Left lung (tissue), 10 donors: ENCODE data around the gene RAB20. TPM values are rescaled to one million over a fixed set of nuclear protein-coding genes. Genes with fewer than 3 reads are reported as not detected.

Experiments
- ATAC-seq: fragments of 200-7000 bp; cut with Tn5 transposase; one replicate; pipeline ENCODE4 v1.9.1; 2020; ENCODE audit warnings: moderate library complexity
- DNase-seq, 4 donors: peaks; one replicate each; pipeline ENCODE4 v3.0.0-alpha.2; 2013 to 2020
- H3K27ac ChIP-seq, 2 donors: fragments of 200-600 bp; sonication (generic) in 1 of 2; one replicate each; pipeline versions ENCODE4 v1.5.0 to v1.8.0; 2020 to 2021
- H3K27me3 ChIP-seq, 2 donors: fragments of 200-600 bp; sonication (generic) in 1 of 2; one replicate each; pipeline versions ENCODE4 v1.5.0 to v1.8.0; 2020 to 2021
- H3K36me3 ChIP-seq, 2 donors: fragments of 200-600 bp; sonication (generic) in 1 of 2; one replicate each; pipeline versions ENCODE4 v1.5.0 to v1.8.0; 2020 to 2021
- H3K4me1 ChIP-seq, 2 donors: fragments of 200-600 bp; one replicate each; pipeline ENCODE4 v1.8.0; 2021
- H3K4me3 ChIP-seq, 2 donors: fragments of 200-600 bp; sonication (generic) in 1 of 2; one replicate each; pipeline versions ENCODE4 v1.5.0 to v1.8.0; 2020 to 2021; ENCODE audit warnings: mild to moderate bottlenecking in 1 of 2
- H3K9me3 ChIP-seq, 2 donors: fragments of 200-600 bp; sonication (generic) in 1 of 2; one replicate each; pipeline versions ENCODE4 v1.5.0 to v1.8.0; 2020 to 2021
- intact Hi-C, 2 donors: fragments of 100-400 bp; cut with DNase I; formaldehyde crosslinking; loops; one replicate each; pipeline versions ENCODE4 v1.11.2 to v1.14.2; 2022
- polyA plus RNA-seq, 6 donors: library from polyadenylated mRNA; unstranded; fragments of 120-200 nt; gene quantifications; one replicate each; pipeline ENCODE4 v1.2.1, GENCODE V29; 2013; ENCODE audit not compliant: insufficient read length in 6 of 6
- total RNA-seq, 2 donors: library from RNA; stranded (reverse); fragmentation: NEBNext Ultra II Directional; extraction: Animal tissue kit (Norgen Biotek cat#: 25700); gene quantifications; one replicate each; pipeline ENCODE4 v1.2.1, GENCODE V29; 2021
- TF ChIP-seq, protein P1 (sequence below), 2 donors: fragments of 200-600 bp; sonication (generic) in 1 of 2; IDR thresholded peaks; one replicate each; pipeline versions ENCODE4 v1.5.0 to v1.8.0; 2021; ENCODE audit warnings: antibody characterized with exemption in 2 of 2
- donor health status: DM: no; HTN: yes; CAD: no.
- donor health status: DM: no; HTN: no; CAD: no.

RAB20 gene
- total and polyA plus RNA-seq, 8 donors, result 20.1 to 42.4 (median 21.3) TPM

DNA sequence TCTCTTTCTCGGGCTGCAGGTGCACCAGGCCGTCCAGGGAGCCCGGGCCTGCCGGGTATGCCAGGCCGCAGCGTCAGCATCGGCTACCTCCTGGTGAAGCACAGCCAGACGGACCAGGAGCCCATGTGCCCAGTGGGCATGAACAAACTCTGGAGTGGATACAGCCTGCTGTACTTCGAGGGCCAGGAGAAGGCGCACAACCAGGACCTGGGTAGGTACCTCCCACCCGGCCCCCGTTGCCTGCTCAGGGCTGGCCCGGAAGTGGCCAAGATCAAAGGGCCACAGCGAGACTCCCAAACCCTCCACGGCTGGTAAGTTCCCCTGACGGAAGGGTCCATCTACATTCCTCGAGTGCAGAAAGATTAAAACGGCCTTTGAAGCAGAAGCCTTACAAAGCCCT, 55.1 kb downstream of the RAB20 start:
- Histone ChIP-seq H3K27me3 (no peaks in the 10 kb centered on the region), H3K9me3 (no peaks in the 10 kb centered on the region), H3K4me3 (no peak overlapping the region), H3K4me1 (peaks cover 10 to 31% of the 10 kb centered on the region in 2 donors), H3K36me3 (peaks cover 5 to 90% of the 10 kb centered on the region in 2 donors), H3K27ac (no peak overlapping the region)
- peak in 1 of 4 donors; percentile 67 for DNase-seq
- TF ChIP-seq, protein P1, sequence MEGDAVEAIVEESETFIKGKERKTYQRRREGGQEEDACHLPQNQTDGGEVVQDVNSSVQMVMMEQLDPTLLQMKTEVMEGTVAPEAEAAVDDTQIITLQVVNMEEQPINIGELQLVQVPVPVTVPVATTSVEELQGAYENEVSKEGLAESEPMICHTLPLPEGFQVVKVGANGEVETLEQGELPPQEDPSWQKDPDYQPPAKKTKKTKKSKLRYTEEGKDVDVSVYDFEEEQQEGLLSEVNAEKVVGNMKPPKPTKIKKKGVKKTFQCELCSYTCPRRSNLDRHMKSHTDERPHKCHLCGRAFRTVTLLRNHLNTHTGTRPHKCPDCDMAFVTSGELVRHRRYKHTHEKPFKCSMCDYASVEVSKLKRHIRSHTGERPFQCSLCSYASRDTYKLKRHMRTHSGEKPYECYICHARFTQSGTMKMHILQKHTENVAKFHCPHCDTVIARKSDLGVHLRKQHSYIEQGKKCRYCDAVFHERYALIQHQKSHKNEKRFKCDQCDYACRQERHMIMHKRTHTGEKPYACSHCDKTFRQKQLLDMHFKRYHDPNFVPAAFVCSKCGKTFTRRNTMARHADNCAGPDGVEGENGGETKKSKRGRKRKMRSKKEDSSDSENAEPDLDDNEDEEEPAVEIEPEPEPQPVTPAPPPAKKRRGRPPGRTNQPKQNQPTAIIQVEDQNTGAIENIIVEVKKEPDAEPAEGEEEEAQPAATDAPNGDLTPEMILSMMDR (IDR thresholded peaks at IDR 0.05), result no peak
- no peak for ATAC-seq
- intact Hi-C loops, result no loop called here

DNA sequence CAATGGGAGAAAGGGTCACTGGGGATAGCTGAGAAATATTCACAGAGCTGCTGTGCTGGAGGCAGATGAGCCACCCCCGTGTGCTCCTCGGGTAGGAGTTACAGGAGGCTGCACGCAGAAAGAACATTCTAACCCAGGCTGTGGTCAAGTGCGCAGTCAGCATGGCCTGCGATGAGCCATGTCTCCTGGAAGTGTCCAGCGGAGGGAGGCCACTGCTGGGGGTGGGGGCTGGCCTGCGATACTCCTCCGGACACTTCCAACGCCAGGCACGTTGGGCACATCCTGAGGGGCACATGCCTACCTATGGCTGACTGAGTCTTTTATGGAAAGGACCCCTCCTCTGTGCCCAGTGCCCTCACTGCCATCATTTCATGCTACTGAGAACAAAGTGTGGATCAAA, 55.9 kb downstream of the RAB20 start:
- Histone ChIP-seq H3K36me3 (peaks cover 5 to 90% of the 10 kb centered on the region in 2 donors), H3K4me1 (peaks cover 10 to 31% of the 10 kb centered on the region in 2 donors), H3K4me3 (no peak overlapping the region), H3K27me3 (no peaks in the 10 kb centered on the region), H3K9me3 (no peaks in the 10 kb centered on the region), H3K27ac (no peak overlapping the region)
- intact Hi-C loops, result no loop called here
- TF ChIP-seq, protein P1 (IDR thresholded peaks at IDR 0.05), result no peak
- ATAC-seq (no peak), DNase-seq (peak in 1 of 4 donors; percentile 67)

DNA sequence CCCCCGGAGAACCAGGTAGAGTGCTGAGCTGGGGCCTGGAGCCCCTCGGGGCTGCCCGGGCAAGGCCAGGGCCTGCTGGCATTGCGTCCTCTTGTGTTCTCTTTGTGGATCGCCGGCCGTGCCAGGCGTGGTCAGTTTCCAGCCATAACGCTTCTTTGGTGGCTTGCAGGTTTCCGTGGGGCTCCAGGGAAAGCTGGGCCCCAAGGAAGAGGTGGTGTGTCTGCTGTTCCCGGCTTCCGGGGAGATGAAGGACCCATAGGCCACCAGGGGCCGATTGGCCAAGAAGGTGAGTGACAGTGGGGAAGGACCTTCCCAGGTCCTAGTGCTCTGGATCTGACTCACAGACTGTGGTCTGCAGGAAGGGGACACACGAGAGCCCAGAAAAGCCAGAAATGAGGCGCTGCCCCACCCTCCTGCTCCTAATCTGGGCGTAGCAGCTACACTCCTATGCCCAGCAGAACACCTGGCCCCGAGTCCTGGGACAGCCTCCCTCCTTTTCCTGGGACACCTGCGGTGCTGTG, 57.5 kb downstream of the RAB20 start:
- Histone ChIP-seq H3K27me3 (no peaks in the 10 kb centered on the region), H3K36me3 (peaks cover 5 to 91% of the 10 kb centered on the region in 2 donors), H3K9me3 (no peaks in the 10 kb centered on the region), H3K4me3 (no peak overlapping the region), H3K27ac (no peak overlapping the region), H3K4me1 (peaks cover 10 to 22% of the 10 kb centered on the region in 2 donors)
- TF ChIP-seq, protein P1 (IDR thresholded peaks at IDR 0.05), result no peak
- DNase-seq (no peak), ATAC-seq (no peak)
- intact Hi-C loops, result no loop called here

DNA sequence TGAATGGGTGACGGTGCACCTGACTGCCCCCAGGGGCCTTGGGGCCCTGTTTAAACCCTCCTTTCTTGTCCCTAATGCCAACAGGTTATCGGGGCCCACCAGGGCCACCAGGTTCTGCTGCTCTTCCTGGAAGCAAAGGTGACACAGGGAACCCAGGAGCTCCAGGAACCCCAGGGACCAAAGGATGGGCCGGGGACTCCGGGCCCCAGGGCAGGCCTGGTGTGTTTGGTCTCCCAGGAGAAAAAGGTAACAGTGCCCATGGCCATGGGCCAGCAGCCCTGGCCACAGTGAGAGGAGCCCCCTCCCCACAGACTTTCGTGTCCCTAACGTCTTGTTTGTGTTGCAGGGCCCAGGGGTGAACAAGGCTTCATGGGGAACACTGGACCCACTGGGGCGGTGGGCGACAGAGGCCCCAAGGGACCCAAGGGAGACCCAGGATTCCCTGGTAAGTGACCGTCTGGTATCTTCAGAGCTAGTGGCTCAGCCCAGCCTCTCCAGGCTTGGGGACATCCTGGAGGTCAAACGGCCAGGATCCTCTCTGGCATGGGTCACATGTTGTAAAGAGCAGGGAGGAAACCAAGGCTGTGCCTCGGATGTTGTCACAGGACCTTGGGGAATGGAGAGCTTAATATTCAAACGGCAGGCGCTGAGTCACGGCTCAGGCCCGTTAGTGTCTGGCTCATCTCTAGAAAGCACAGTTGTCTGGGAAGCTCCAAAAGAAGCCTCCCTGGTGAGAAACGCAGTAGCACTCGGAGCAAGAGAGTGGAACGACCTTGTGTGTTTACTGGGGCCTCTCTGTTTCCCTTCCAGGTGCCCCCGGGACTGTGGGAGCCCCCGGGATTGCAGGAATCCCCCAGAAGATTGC, 58.3 kb downstream of the RAB20 start:
- Histone ChIP-seq H3K4me3 (no peak overlapping the region), H3K27me3 (no peaks in the 10 kb centered on the region), H3K36me3 (peaks cover 5 to 93% of the 10 kb centered on the region in 2 donors), H3K27ac (no peak overlapping the region), H3K9me3 (no peaks in the 10 kb centered on the region), H3K4me1 (peaks cover 10 to 20% of the 10 kb centered on the region in 2 donors)
- TF ChIP-seq, protein P1 (IDR thresholded peaks at IDR 0.05), result no peak
- DNase-seq, result peak in 1 of 4 donors; percentile 58
- intact Hi-C loops, result no loop called here
- no peak for ATAC-seq

DNA sequence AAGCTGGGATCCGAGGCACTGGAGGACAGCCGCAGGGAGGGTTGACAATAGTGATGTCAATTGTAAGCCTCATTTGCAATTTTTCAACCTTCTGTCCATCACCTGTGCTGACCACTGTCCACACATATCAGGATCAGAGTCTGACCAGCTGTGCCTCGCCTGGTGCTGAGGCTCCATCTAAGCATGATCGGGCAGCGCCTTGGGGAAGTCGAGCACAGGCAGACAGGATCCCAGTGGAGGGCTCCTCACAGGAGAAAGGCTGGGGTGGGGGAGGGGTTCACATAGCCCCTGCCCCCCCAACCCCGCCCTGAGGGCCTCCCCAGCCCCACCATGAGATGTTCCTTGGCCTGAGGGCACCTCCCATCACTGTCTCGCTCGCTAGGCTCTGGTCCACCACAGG, 60.3 kb downstream of the RAB20 start:
- Histone ChIP-seq H3K4me3 (no peak overlapping the region), H3K27me3 (no peaks in the 10 kb centered on the region), H3K27ac (no peak overlapping the region), H3K36me3 (peaks cover 5 to 87% of the 10 kb centered on the region in 2 donors), H3K9me3 (no peaks in the 10 kb centered on the region), H3K4me1 (no peaks in the 10 kb centered on the region)
- TF ChIP-seq, protein P1 (IDR thresholded peaks at IDR 0.05), result no peak
- no peak for ATAC-seq
- no peak for DNase-seq
- intact Hi-C loops, result no loop called here
